Effector memory CD4-positive, alpha-beta T cell (primary cell): ENCODE measurements around the gene HIVEP1.

ENCODE experiments used
- DNase-seq, 3 donors: peaks; one replicate each; pipeline ENCODE4 v3.0.0-alpha.2; 2020
- H3K27ac ChIP-seq: 2 replicates; pipeline ENCODE4 v1.7.0; 2013; ENCODE audit warnings: mild to moderate bottlenecking, low read length, moderate library complexity; ENCODE audit not compliant: insufficient read depth, poor library complexity, severe bottlenecking
- H3K27me3 ChIP-seq: replicated peaks from 2 replicates; pipeline ENCODE4 v1.7.0; 2013; ENCODE audit warnings: mild to moderate bottlenecking, low read length; ENCODE audit not compliant: insufficient read depth, control insufficient read depth, poor library complexity, severe bottlenecking
- H3K36me3 ChIP-seq: 2 replicates; pipeline ENCODE4 v1.7.0; 2013; ENCODE audit warnings: mild to moderate bottlenecking, low read length, moderate library complexity; ENCODE audit not compliant: control insufficient read depth, insufficient read depth
- H3K4me1 ChIP-seq: 2 replicates; pipeline ENCODE4 v1.7.0; 2013; ENCODE audit warnings: low read length, mild to moderate bottlenecking; ENCODE audit not compliant: control insufficient read depth, insufficient read depth, poor library complexity, severe bottlenecking
- H3K4me3 ChIP-seq: 2 replicates; pipeline ENCODE4 v1.7.0; 2013; ENCODE audit warnings: low read length, low read depth, mild to moderate bottlenecking; ENCODE audit not compliant: insufficient read depth, poor library complexity, severe bottlenecking
- H3K9me3 ChIP-seq: 2 replicates; pipeline ENCODE4 v1.7.0; 2013; ENCODE audit warnings: mild to moderate bottlenecking, low read length, moderate library complexity; ENCODE audit not compliant: control insufficient read depth

The HIVEP1 gene

DNA sequence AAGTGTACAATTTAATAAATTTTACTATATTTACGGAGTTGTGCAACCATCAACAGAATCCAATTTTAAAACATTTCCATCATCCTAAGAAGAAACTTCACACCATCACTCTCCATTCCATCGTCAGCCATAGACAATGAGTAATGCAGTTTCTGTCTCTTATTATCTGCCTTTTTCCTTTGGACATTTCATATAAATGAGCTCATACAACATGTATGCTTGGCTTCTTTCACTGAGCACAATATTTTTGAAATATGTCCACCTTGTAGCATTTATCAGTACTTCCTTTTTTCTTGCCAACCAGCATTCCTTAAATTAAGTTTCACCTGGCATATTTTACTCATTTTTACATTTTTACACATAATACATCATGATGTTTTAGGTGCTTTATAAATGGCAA, 22.7 kb upstream of the HIVEP1 start:
- H3K4me3 ChIP-seq, result no peak overlapping the region
- no peaks in the 10 kb centered on the region for H3K9me3 ChIP-seq
- H3K27me3 ChIP-seq, result no peaks in the 10 kb centered on the region
- no peak for DNase-seq
- no peak overlapping the region for H3K27ac ChIP-seq
- H3K36me3 ChIP-seq, result no peaks in the 10 kb centered on the region
- no peaks in the 10 kb centered on the region for H3K4me1 ChIP-seq

DNA sequence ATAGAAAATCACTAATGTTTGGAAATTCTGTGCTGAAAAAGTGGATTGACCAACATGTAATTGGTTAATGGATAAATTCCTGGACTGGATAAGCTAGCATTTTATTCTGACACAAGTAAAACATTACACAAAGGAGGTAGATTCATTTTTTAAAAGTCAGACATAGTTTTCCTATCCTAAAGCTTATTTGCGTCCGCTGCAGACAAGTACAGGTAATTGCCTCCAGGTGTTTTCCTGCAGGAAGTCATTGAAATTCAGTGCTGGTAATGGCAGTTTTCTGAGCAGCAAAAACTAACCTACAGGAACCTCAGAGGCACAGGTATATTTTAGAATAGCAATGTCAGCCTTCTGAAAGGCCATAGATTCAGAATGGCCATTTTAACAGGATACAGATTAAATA, 20.0 kb upstream of the HIVEP1 start:
- no peaks in the 10 kb centered on the region for H3K36me3 ChIP-seq

DNA sequence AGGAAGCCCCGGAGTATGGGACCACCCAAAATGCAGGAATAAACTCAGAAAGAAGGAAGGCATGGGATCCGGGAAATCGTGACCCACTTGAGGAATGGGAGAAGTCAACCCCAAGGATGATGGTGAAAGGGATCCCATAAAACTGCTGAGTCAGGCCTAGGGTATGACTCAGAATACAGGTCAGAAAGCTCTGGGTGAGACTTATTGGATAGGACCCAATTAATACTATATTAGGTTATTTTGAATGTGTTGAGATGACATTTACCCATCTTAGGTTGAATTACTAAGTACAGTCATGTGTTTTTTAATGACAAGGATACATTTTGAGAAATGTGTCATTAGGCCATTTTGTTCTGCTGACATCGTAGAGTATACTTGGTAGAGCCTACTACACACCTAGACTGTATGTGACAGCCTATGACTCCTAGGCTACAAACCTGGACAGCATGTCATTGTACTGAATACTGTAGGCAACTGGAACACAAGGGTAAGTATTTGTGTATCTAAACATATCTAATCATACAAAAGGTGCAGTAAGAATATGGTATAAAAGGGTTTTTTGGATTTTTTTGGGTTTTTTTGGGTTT, 17.1 kb upstream of the HIVEP1 start:
- no peaks in the 10 kb centered on the region for H3K27me3 ChIP-seq
- no peak for DNase-seq
- H3K36me3 ChIP-seq, result no peaks in the 10 kb centered on the region
- H3K4me3 ChIP-seq, result no peak overlapping the region
- no peaks in the 10 kb centered on the region for H3K9me3 ChIP-seq
- no peaks in the 10 kb centered on the region for H3K4me1 ChIP-seq
- H3K27ac ChIP-seq, result no peak overlapping the region

More for the DNA sequence above, 20.0 kb upstream of the HIVEP1 start:
- Histone ChIP-seq H3K27ac (no peak overlapping the region), H3K9me3 (no peaks in the 10 kb centered on the region), H3K27me3 (no peaks in the 10 kb centered on the region), H3K4me1 (no peaks in the 10 kb centered on the region), H3K4me3 (no peak overlapping the region)
- DNase-seq, result no peak

DNA sequence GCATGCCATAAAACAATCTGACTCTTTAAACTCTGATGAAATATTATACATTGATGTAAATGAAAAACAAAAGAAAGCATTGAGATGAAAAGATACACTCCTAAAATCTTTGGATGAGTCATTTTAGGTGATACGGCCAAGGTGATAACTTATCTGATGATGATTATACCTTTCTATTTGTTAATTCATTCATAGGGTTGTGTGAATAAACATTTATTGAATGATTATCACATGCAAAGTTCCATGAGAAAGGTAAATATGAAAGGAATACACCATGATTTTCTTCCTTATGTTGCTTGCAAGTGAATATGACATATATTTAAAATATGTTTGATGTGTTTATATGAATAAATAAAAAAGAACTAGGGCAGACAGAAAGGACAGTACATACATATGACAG, 15.4 kb upstream of the HIVEP1 start:
- no peaks in the 10 kb centered on the region for H3K36me3 ChIP-seq
- no peak overlapping the region for H3K27ac ChIP-seq
- no peaks in the 10 kb centered on the region for H3K9me3 ChIP-seq
- no peaks in the 10 kb centered on the region for H3K27me3 ChIP-seq
- no peaks in the 10 kb centered on the region for H3K4me1 ChIP-seq
- H3K4me3 ChIP-seq, result no peak overlapping the region
- no peak for DNase-seq

DNA sequence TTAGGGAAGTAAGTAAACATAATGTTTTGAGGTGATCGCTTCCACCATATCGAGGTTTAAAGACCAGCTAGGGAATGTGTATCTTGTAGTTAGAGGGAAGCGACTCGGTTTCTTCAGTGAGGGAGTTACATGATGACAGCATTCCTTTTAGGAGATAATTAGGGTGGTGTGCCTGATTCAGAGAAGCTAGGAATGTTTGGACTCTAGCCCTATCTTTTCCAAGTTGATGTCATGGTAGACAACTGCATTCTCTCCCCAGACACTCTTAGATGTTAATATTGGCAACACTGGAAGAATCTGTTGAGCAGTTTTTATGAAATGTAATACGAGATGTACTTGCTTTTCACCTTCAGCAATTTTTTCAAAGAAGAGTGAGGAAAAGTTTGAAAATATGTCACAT, 12.9 kb upstream of the HIVEP1 start:
- no peak for DNase-seq

GRCh38 chr6:12000174-12000573, 11.9 kb upstream of the HIVEP1 start:
- H3K27me3 ChIP-seq, result no peaks in the 10 kb centered on the region
- H3K4me3 ChIP-seq, result no peak overlapping the region
- DNase-seq, result no peak

More for the DNA sequence above, 12.9 kb upstream of the HIVEP1 start:
- H3K9me3 ChIP-seq, result no peaks in the 10 kb centered on the region
- no peak overlapping the region for H3K27ac ChIP-seq
- no peaks in the 10 kb centered on the region for H3K36me3 ChIP-seq
- H3K4me3 ChIP-seq, result no peak overlapping the region
- no peaks in the 10 kb centered on the region for H3K4me1 ChIP-seq
- H3K27me3 ChIP-seq, result no peaks in the 10 kb centered on the region

DNA sequence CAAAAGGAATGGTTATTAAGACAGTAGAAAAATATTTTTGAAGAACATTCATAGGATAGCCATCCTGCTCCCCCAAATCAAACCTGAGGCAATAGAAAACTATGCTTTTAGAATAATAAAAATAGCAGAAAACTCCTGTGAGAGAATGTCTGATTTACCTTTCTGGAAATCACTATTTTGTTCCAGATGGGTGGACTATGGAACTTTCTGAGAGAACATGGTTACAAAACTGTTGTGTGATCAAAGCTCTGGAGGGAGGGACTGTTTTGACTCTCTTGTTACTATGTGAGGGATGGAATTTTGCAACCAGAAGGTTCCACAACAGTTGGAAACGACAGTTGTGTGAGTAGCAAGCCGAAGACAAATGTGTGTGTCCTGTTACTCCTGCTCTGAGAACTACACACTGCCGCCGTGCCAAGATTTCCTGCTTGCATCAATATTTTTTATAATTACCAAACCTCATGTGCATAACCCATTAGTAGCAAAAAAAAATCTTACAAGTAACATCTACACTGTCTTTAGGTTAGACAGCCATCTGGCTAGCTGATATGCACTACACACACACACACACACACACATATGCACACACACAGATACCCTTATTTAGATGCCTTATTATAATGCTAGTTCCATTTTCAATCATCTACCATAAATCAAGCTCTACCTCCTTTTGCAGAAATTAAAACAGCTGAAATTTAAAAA, 11.0 kb upstream of the HIVEP1 start:
- Histone ChIP-seq H3K36me3 (no peaks in the 10 kb centered on the region), H3K27me3 (no peaks in the 10 kb centered on the region), H3K27ac (no peak overlapping the region), H3K9me3 (no peaks in the 10 kb centered on the region), H3K4me3 (no peak overlapping the region), H3K4me1 (no peaks in the 10 kb centered on the region)
- no peak for DNase-seq

More at GRCh38 chr6:12000174-12000573, 11.9 kb upstream of the HIVEP1 start:
- no peak overlapping the region for H3K27ac ChIP-seq
- H3K36me3 ChIP-seq, result no peaks in the 10 kb centered on the region
- H3K9me3 ChIP-seq, result no peaks in the 10 kb centered on the region
- no peaks in the 10 kb centered on the region for H3K4me1 ChIP-seq

- Histone ChIP-seq H3K4me1 (no peaks in the 10 kb centered on the region), H3K9me3 (no peaks in the 10 kb centered on the region), H3K36me3 (no peaks in the 10 kb centered on the region), H3K27ac (no peak overlapping the region), H3K4me3 (no peak overlapping the region), H3K27me3 (no peaks in the 10 kb centered on the region)
- no peak for DNase-seq
Measured at GRCh38 chr6:12001706-12002435, 10.2 kb upstream of the HIVEP1 start.

- no peak overlapping the region for H3K4me3 ChIP-seq
- DNase-seq, result no peak
- peaks cover 5% of the 10 kb centered on the region for H3K4me1 ChIP-seq
- H3K9me3 ChIP-seq, result no peaks in the 10 kb centered on the region
- peak overlapping the region; percentile 99 for H3K27ac ChIP-seq
- H3K27me3 ChIP-seq, result no peaks in the 10 kb centered on the region
- no peaks in the 10 kb centered on the region for H3K36me3 ChIP-seq
Measured at GRCh38 chr6:12007473-12007872, 4.6 kb upstream of the HIVEP1 start.

GRCh38 chr6:12007887-12008286, 4.2 kb upstream of the HIVEP1 start:
- DNase-seq, result no peak
- H3K9me3 ChIP-seq, result no peaks in the 10 kb centered on the region
- peak overlapping the region; percentile 66 for H3K4me3 ChIP-seq
- H3K36me3 ChIP-seq, result no peaks in the 10 kb centered on the region
- H3K4me1 ChIP-seq, result peaks cover 5% of the 10 kb centered on the region
- H3K27me3 ChIP-seq, result no peaks in the 10 kb centered on the region
- peak overlapping the region; percentile 99 for H3K27ac ChIP-seq
